HG03575 (cell line): ENCODE results near the gene AOPEP.

Experiments
- ATAC-seq: cut with Tn5 transposase; IDR thresholded peaks from one replicate; pipeline ENCODE4 v1.9.1; 2021; ENCODE audit not compliant: unreplicated experiment, insufficient number of reproducible peaks, low FRiP score; ENCODE audit errors: extremely low read depth

The AOPEP gene

GRCh38 chr9:94855903-94856302 is 129.4 kb downstream of the AOPEP start:
- ATAC-seq = no peak

DNA sequence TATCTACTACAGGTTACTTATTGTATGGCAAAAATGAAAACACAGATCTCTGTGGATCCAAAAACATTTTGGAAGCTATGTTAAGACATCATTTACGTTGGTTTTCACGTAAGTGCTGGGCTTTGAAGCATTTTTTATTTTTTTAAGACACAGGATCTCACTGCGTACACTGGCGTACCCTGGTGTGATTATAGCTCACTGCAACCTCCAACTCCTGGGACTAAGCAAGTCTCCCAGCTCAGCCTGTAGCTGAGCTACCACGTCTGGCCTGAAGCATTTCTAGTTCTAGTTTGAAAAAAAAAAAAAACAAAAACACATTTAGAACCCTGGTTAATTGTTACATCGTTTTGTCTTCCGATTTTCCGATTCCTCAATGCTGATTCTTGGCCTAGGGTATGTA is 131.3 kb downstream of the AOPEP start:
- ATAC-seq = no peak

DNA sequence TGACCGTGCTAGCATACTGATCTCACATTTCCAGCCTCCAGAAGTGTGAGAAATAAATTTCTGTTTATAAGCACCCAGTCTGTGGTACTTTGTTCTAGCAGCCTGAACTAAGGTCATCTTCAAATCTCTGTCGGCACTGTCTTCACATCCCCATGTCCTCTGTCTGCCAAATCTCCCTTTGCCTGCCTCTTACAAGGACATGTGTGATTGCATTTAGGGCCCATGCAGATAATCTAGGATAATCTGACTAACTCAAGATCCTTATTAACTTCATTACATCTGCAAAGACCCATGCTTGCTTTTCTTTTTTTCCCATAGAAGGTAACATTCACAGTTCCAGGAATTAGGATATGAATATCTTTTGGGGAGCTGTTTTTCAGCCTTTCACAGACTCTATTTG is 132.7 kb downstream of the AOPEP start:
- ATAC-seq = no peak

- no peak for ATAC-seq
These were observed 133.4 kb downstream of the AOPEP start for GRCh38 chr9:94859891-94860290.

DNA sequence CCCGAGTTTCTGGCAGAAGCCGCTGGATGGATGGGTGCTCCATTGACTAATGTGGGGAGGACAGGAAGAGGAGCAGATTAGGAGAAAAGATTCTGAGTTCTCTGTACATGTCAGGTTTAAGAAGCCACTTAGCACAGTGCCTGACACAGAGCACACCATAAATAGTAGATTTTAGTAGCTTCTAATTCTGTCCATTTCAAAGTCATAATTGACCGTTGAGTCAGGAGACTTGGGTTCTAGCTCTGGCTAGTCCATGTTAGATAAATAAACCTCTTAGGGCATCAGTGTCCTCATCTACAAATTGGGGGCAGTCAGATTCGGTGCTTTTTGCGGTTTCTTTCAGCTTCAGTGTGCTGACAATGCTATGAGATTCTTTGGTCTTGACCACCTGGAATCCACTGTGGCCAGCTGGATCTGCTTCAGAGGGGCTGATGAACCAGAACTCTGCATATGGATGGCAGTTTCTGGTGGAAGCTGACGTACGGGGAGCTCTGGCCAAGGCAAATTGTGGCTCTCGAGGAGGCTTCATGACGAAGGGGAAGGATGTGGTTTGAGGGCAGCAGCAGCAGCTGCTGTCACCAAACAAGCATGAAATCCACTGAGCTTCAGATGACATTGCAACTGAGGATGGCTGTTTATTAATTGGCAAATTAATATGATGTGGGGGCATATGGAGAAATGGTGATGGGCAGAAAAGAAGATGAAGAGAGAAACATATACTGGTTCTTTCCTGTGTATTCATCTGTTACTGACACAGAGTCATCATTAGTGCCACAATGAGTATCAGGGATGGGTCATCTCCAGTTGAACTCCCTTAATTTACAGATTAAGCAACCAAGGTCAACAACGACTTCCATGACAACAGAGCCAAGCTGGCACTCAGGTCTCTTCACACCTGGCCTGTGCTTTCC is 134.4 kb downstream of the AOPEP start:
- peak; percentile 83 for ATAC-seq

DNA sequence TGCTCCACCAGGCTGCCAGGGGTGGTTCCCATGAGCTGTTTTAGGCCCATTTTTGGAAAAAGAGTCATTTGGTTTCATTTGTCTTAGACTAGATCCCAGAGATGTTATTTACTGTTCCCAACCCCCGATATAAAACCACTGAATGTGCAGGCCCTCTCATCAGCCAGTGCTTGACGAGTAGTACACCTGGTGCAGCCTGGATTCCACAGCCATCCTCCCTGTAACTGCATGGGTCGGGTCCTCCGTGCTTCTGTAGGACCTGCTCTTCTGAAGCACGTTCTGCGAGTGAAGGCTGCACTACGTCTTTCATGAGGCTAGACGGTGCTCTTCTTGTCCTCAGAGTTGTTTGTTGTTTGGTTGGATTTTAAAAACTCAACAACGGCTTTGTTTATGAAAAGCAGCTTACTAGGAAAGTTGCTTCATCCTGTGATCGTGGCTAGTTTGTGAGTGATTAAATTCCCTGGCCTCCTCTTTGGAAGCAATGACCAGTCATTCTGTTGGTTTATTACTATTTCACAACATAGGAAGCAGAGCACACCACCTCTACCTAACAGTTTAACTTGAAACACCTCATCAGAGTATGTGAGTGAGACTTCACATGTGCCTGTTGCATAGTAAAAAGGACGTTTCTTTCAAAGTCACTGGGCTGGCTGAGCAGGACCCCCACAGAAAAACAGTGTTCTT is 135.2 kb downstream of the AOPEP start:
- ATAC-seq = no peak

DNA sequence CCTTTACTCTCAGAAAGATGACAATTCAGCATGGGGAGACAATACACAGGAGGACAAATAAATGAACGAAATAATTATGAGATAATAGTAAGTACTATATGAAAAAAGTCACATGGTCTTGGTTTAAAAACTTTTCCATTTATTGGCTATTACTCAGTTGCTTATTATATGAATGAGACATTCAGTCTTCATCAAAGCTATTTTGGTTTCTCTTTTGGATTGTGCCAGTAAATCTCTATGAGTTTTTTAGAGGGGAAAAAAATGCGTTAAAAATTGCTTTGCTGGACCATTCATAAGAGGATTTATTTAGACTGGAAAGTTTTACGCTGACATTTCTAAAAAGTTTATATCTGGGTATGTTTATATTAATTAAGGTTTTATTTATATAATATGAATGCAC is 137.7 kb downstream of the AOPEP start:
- ATAC-seq = no peak

GRCh38 chr9:94864862-94865509 is 138.5 kb downstream of the AOPEP start:
- no peak for ATAC-seq

- ATAC-seq = no peak
These were observed 139.3 kb downstream of the AOPEP start for GRCh38 chr9:94865582-94866452.

- no peak for ATAC-seq
These were observed 140.3 kb downstream of the AOPEP start for GRCh38 chr9:94866770-94867169.

- ATAC-seq = no peak
These were observed 140.9 kb downstream of the AOPEP start for GRCh38 chr9:94867281-94867841.

DNA sequence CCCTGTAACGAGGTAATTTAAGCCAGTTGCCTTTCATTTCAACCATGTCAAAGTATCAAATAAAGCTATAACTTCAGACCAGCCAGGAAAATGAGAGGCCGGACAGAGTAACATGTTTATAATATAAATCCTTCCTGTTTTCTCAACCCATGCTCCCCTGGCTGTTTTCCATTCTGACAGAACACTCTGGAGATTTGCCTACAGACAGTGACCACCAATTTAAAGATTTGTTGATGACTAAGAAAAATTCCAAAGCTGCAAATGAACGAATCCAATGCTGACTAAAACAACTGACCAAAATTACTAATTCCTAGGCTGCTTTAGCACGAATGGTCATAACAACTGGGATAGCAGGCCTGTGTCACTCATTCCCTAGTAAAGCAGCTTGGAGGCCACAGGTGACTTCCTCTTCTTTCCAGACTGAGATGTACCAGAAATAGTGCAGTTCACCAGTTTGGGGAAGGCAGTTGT is 141.4 kb downstream of the AOPEP start:
- no peak for ATAC-seq

DNA sequence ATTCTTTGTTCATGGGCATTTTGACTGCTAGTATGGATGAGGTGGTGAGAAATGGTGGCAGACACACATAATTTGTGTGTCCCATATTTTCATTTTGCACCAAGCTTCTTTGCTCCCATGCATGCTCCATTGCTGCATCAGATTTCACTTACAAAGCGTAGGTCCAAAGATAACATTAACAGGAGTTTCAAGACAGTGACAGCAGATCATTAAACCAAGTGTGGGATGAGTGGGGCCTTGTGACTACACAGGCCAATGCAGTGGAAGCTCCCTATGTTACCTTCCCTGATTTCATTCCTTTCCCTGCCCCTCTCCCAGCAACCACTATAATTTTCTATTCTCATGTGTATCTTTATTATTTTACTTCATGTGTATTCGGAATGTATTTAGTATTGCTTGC is 142.0 kb downstream of the AOPEP start:
- ATAC-seq = no peak

DNA sequence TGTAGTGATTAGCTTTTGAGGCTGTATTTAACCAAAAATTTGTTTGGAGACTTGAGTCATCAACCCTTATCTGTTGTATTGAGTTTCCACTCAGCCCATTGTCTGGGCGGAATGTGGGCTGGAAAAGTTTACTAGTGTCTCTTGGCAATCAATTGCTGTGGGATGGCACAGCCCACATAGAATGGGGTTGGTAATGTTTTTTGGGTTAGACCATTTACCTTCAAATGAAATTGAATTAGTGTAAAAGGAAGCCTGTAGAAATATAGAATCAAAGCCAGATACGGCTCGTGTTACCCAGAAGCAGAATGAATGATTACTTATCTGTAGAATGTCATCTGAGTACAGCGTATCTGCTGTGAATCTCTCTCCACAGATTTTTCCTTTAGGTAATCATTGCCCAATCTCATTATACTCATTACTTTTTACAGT is 142.9 kb downstream of the AOPEP start:
- no peak for ATAC-seq

- no peak for ATAC-seq
These were observed 143.9 kb downstream of the AOPEP start for GRCh38 chr9:94870465-94870792.

- no peak for ATAC-seq
These were observed 144.5 kb downstream of the AOPEP start for GRCh38 chr9:94870793-94871558.

DNA sequence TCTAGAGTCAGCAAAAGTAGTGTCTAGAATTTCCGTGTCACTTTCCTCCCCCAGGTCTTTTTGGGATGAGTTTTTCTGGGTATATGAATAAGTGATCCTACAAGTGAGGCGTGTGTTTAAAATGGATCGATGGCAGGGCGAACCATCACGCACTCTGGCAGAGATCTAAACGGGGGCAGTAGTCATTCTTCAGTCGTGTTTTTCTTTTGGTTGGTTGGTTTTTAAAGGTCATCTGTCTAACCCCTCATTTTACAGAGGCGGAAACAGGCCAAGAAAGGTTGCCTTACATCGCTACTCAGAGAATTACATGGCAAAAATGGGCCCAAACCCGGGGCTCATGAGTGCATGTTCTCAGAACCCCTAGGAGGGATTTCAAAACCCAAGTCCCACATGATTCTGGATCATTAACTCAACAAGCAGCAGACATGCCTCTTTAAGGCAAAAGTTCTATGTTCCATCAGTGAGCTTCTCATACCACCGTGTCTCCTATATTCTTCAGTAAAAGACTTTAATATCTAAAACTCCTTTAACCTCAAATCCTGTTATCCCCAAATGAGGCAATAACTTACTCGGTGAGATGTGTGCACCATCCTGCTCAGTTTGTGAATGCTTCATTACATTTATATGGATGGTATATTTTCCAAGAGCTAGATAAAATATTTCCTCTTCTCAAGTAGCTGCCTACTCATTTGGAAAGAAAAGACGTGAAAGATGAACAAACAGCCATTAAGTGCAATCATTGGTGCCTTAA is 145.8 kb downstream of the AOPEP start:
- ATAC-seq = no peak
